GM12878 (cell line): ENCODE measurements around the gene MGARP. TPM values are rescaled to one million over a fixed set of nuclear protein-coding genes. Genes with fewer than 3 reads are reported as not detected.
"Not testable (repeated sequence)": the region's sequence is repeated elsewhere in the genome, so short reads cannot be mapped to it uniquely, and the experiment has no call there.

Experiments used
- ATAC-seq: fragments of 200-7000 bp; cut with Tn5 transposase; 3 replicates; pipeline ENCODE4 v1.9.1; 2020; ENCODE audit warnings: mild to moderate bottlenecking, moderate library complexity
- BruUV-seq: library from RNA; stranded (reverse); fragments of 400-500 nt; replicated peaks from 2 replicates; lab custom pipeline; 2021; lab: Mats Ljungman, UMichigan
- CTCF ChIA-PET: fragments of 300-600 bp; sonication (Branson Sonifier 250); formaldehyde crosslinking; extraction: SDS; loops from one replicate; lab custom pipeline; 2021; ENCODE audit warnings: inconsistent platforms; lab: Yijun Ruan, JAX
- POLR2A ChIA-PET: fragments of 350-600 bp; formaldehyde crosslinking; extraction: SDS; loops from one replicate; lab custom pipeline; 2021; ENCODE audit warnings: inconsistent platforms; lab: Charles Lee
- RAD21 ChIA-PET: fragments of 300-600 bp; sonication (Branson Sonifier 250); formaldehyde crosslinking; loops from one replicate; lab custom pipeline; 2023; ENCODE audit warnings: antibody characterized with exemption; ENCODE audit not compliant: unreplicated experiment; lab: Charles Lee
- SMC1A ChIA-PET: fragments of 300-600 bp; sonication (Branson Sonifier 250); formaldehyde crosslinking; loops from one replicate; lab custom pipeline; 2023; ENCODE audit not compliant: unreplicated experiment, uncharacterized antibody; lab: Charles Lee
- DNase-seq: peaks from one replicate; pipeline ENCODE4 v3.0.0-alpha.2; 2011; ENCODE audit warnings: low read depth, low spot score
- FAIRE-seq: peaks from 3 replicates; lab custom pipeline; 2011; peaks lifted over from hg19 to GRCh38; lab: Jason Lieb, UNC
- H2AFZ ChIP-seq: 2 replicates; pipeline ENCODE4 v1.6.0; 2011; ENCODE audit warnings: low read depth, low read length, control low read depth; ENCODE audit not compliant: control insufficient read depth
- H3K27ac ChIP-seq: 2 replicates; pipeline ENCODE4 v1.5.1; 2011; ENCODE audit warnings: control low read depth; ENCODE audit not compliant: control insufficient read depth, insufficient read depth
- H3K27me3 ChIP-seq, 2 experiments: replicated peaks in 1 of 2; 2 replicates each; pipeline versions ENCODE4 v1.6.0 to v1.6.1; 2011; ENCODE audit warnings: low read length in 1 of 2; ENCODE audit not compliant: control insufficient read depth in 2 of 2, insufficient read depth in 2 of 2
- H3K36me3 ChIP-seq, 2 experiments: 2 replicates each; pipeline ENCODE4 v1.5.1; 2011; ENCODE audit warnings: low read length in 1 of 2; ENCODE audit not compliant: control insufficient read depth in 2 of 2, insufficient read depth in 2 of 2
- H3K4me1 ChIP-seq: 2 replicates; pipeline ENCODE4 v1.6.1; 2011; ENCODE audit warnings: mild to moderate bottlenecking, low read length, moderate library complexity, mixed read lengths; ENCODE audit not compliant: control insufficient read depth, insufficient read depth
- H3K4me2 ChIP-seq: 2 replicates; pipeline ENCODE4 v1.6.0; 2011; ENCODE audit warnings: control low read depth; ENCODE audit not compliant: control insufficient read depth, insufficient read depth
- H3K4me3 ChIP-seq: fragments of 200-600 bp; sonication (generic); 2 replicates; pipeline ENCODE4 v1.5.1; 2016
- H3K79me2 ChIP-seq: 2 replicates; pipeline ENCODE4 v1.6.0; 2011; ENCODE audit warnings: low read length; ENCODE audit not compliant: control insufficient read depth, insufficient read depth
- H3K9ac ChIP-seq: 2 replicates; pipeline ENCODE4 v1.8.0; 2011; ENCODE audit warnings: low read length, control low read depth, mixed read lengths; ENCODE audit not compliant: control insufficient read depth, insufficient read depth
- H3K9me3 ChIP-seq: replicated peaks from 3 replicates; pipeline ENCODE4 v1.5.1; 2011; ENCODE audit warnings: mild to moderate bottlenecking, low read length; ENCODE audit not compliant: control insufficient read depth, insufficient read depth
- H4K20me1 ChIP-seq: 2 replicates; pipeline ENCODE4 v1.6.0; 2011; ENCODE audit not compliant: control insufficient read depth, insufficient read depth
- BRCA1 ChIP-seq: IDR thresholded peaks from 2 replicates; pipeline ENCODE4 v1.6.1; 2011; ENCODE audit warnings: low read depth, low read length, improper control_type of control experiment
- RBBP5 ChIP-seq: fragments of 200-600 bp; sonication (generic); conservative IDR thresholded peaks from 2 replicates; pipeline ENCODE4 v1.6.1; 2016
- SMARCA5 ChIP-seq: fragments of 450-650 bp; IDR thresholded peaks from 2 replicates; pipeline ENCODE4 v1.6.1; 2017; ENCODE audit warnings: mild to moderate bottlenecking
- YY1 ChIP-seq: IDR thresholded peaks from 2 replicates; pipeline ENCODE4 v1.6.1; 2011; ENCODE audit warnings: low read depth, mild to moderate bottlenecking, low read length
- WGBS: methylation state at CpG from one replicate; pipeline ENCODE4 v1.1.6; 2016; ENCODE audit warnings: low lambda C conversion rate; ENCODE audit not compliant: insufficient replicate concordance, insufficient coverage; ENCODE audit errors: missing lambda C conversion rate; 5-methylcytosine and 5-hydroxymethylcytosine counted together
- in situ Hi-C: fragments of 300-500 bp; cut with MboI; formaldehyde crosslinking; loops from 9 replicates; pipeline ENCODE4 v1.14.3; 2018; ENCODE audit warnings: mixed read lengths
- intact Hi-C: fragments of 100-400 bp; cut with micrococcal nuclease; formaldehyde crosslinking; loops from one replicate; pipeline ENCODE4 v1.14.2; 2022; ENCODE audit not compliant: unreplicated experiment
- polyA plus RNA-seq, 11 experiments: library from polyadenylated mRNA; depleted of rRNA in 4 of 11; unstranded in 6 of 11; stranded (reverse) in 5 of 11; fragments of >200 nt; fragmentation: Nextera tagmentation in 4 of 11; fragmentation: Illumina TruSeq in 1 of 11; extraction: Ambion mirVana in 4 of 11; extraction: Trizol in 1 of 11; gene quantifications; 1 replicate in 1 of 11; 2 replicates in 10 of 11; pipeline versions ENCODE4 v1.2.1 to v1.2.3, GENCODE V29; 2011 to 2016; ENCODE audit warnings: inconsistent platforms in 2 of 11, missing spikeins in 2 of 11, low read depth in 1 of 11
- total RNA-seq, 4 experiments: library from RNA; depleted of rRNA in 3 of 4; stranded (reverse); fragments of >200 nt in 3 of 4; fragmentation: Illumina TruSeq in 1 of 4; extraction: Trizol in 1 of 4; gene quantifications; 2 replicates each; pipeline versions ENCODE4 v1.2.1 to v1.2.3, GENCODE V29; 2013 to 2021
- TF ChIP-seq, protein P1 (sequence below): fragments of 450-650 bp; IDR thresholded peaks from 2 replicates; pipeline ENCODE4 v1.6.1; 2016; ENCODE audit warnings: mild to moderate bottlenecking

MGARP gene
- total and polyA plus RNA-seq, 10 of the 15 experiments (the other 5 are each of a cell fraction or from before 2014, with no cell fraction given): 0.04 to 0.23 (median 0.08) TPM; not detected in 7

- TF ChIP-seq, protein P1, sequence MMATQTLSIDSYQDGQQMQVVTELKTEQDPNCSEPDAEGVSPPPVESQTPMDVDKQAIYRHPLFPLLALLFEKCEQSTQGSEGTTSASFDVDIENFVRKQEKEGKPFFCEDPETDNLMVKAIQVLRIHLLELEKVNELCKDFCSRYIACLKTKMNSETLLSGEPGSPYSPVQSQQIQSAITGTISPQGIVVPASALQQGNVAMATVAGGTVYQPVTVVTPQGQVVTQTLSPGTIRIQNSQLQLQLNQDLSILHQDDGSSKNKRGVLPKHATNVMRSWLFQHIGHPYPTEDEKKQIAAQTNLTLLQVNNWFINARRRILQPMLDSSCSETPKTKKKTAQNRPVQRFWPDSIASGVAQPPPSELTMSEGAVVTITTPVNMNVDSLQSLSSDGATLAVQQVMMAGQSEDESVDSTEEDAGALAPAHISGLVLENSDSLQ: no peak
- no peak for TF ChIP-seq YY1
- no peak for TF ChIP-seq RBBP5
These were observed 23.7 kb downstream of the MGARP start (continued) for GRCh38 chr4:139256349-139256748.

- RAD21 ChIA-PET, BruUV-seq, ATAC-seq: not testable (repeated sequence)
These were observed 24.4 kb downstream of the MGARP start for GRCh38 chr4:139255581-139255980.

DNA sequence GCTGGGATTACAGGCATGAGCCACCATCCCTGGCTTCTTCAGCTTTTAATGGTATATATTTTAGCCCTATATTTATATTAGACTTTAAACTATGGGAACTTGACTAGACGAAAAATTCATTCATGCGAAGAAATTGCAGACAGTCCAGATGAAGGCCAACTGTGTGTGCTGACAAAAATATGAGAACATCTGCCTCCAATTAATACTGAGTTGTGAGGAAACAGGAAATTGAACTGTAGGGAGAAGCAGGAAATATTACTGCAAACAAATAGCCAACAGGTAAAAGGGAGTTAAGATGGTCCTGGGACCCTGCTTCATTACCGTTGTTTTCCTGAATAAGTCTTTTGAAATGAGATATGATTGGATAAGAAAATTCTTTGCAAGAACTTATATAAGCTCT is 26.3 kb downstream of the MGARP start:
- ChIA-PET RAD21 (interaction anchor here (1.0 to 1.3 kb wide), 2 partner anchors 13 to 223 kb away, joined by 3 read pairs; no protein-coding TSS in a partner anchor), SMC1A (interaction anchor here (1.0 kb wide), 2 partner anchors 12 to 21 kb away, joined by 3 to 4 read pairs; no protein-coding TSS in a partner anchor), POLR2A (no interaction called here), CTCF (interaction anchor here (1.3 to 2.2 kb wide), 2 partner anchors 25 to 42 kb away, joined by 3 to 6 read pairs; no protein-coding TSS in a partner anchor)
- FAIRE-seq (no peak), ATAC-seq (no peak), DNase-seq (no peak)
- Histone ChIP-seq H3K27me3 (no peaks in the 10 kb centered on the region; a peak in 1 of 4 replicates), H3K9me3 (no peaks in the 10 kb centered on the region), H3K4me2 (no peak overlapping the region), H3K36me3 (no peaks in the 10 kb centered on the region), H3K9ac (no peak overlapping the region), H3K4me3 (no peak overlapping the region), H3K4me1 (no peaks in the 10 kb centered on the region), H3K79me2 (no peaks in the 10 kb centered on the region), H2AFZ (no peak overlapping the region), H4K20me1 (no peaks in the 10 kb centered on the region), H3K27ac (no peak overlapping the region)
- TF ChIP-seq SMARCA5 (no peak), BRCA1 (no peak)
- WGBS: 92% methylated on average over 3 of the region's 3 CpGs
- in situ Hi-C loops (no loop called here), intact Hi-C loops (no loop called here)
- no TSS peak for BruUV-seq

More at GRCh38 chr4:139255581-139255980, 24.4 kb downstream of the MGARP start:
- POLR2A ChIA-PET, H3K27me3 ChIP-seq, H3K79me2 ChIP-seq, H3K9me3 ChIP-seq, H3K36me3 ChIP-seq, CTCF ChIA-PET, H3K27ac ChIP-seq, H3K4me1 ChIP-seq, H3K9ac ChIP-seq, intact Hi-C loops, in situ Hi-C loops, H4K20me1 ChIP-seq, FAIRE-seq, H2AFZ ChIP-seq, H3K4me2 ChIP-seq, H3K4me3 ChIP-seq, DNase-seq: not testable (repeated sequence)
- 53% methylated on average over 6 of the region's 6 CpGs for WGBS
- SMC1A ChIA-PET: interaction anchor here (1.3 kb wide), 1 partner anchor 12 kb away, joined by 3 read pairs; no protein-coding TSS in a partner anchor
